SK-N-SH (cell line): ENCODE results near the gene P2RY8.

Experiments
- CHD2 ChIP-seq: fragments of 150-350 bp; IDR thresholded peaks from 2 replicates; pipeline ENCODE4 v1.6.1; 2018; ENCODE audit warnings: low read length; ENCODE audit not compliant: partially characterized antibody
- CTCF ChIP-seq: fragments of 200-600 bp; sonication (generic); IDR thresholded peaks from 2 replicates; pipeline ENCODE4 v1.6.1; 2017; ENCODE audit warnings: antibody characterized with exemption, mild to moderate bottlenecking, moderate library complexity
- MXI1 ChIP-seq: IDR thresholded peaks from 2 replicates; pipeline ENCODE4 v1.6.1; 2012; ENCODE audit warnings: mild to moderate bottlenecking, low read depth, low read length, improper control_type of control experiment
- REST ChIP-seq: IDR thresholded peaks from 2 replicates; pipeline ENCODE4 v1.6.1; 2012; ENCODE audit warnings: mild to moderate bottlenecking, low read depth, low read length, moderate library complexity
- SMC3 ChIP-seq: IDR thresholded peaks from 2 replicates; pipeline ENCODE4 v1.6.1; 2012; ENCODE audit warnings: low read depth, low read length, improper control_type of control experiment

DNA sequence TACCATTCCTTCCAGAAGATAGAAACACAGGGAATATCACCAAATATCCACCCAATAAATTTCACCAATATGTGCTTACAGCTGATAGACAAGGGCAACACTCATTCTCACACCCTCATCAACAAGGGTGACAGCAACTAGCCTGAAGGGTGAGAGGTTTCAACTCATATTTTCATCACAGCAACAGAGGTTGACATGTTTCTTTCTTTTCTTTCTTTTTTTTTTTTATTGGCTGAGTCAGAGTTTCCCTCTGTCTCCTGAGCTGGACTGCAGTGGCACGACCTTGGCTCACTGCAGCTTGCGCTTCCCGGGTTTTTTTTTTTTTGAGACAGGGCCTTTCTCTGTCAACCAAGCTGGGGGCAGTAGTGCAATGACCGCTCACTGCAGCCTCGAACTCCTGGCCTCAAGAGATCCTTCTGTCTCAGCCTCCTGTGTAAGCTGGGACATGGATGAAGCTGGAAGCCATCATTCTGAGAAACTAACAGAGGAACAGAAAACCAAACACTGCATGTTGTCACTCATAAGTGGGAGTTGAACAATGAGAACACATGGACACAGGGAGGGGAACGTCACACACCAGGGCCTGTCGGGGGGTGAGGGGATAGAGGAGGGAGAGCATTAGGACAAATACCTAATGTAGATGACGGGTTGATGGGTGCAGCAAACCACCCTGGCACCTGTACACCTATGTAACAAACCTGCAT, 56.8 kb downstream of the P2RY8 start:
- TF ChIP-seq REST (no peak), CHD2 (no peak), MXI1 (no peak), SMC3 (no peak), CTCF (no peak)
